ENCODE measurements around the gene C16orf74. TPM values are rescaled to one million over a fixed set of nuclear protein-coding genes. Genes with fewer than 3 reads are reported as not detected.

C16orf74 gene
- total RNA-seq, 4 donors from 2014 or later = 0.52 to 1.9 (median 0.94) TPM; not detected in 1

- no peak for ATAC-seq
- Histone ChIP-seq H3K9me3 (peaks cover 0 to 12% (median 0%) of the 10 kb centered on the region in 3 donors), H3K27me3 (no peaks in the 10 kb centered on the region), H3K27ac (no peak overlapping the region), H3K4me1 (peaks cover 0 to 7% (median 0%) of the 10 kb centered on the region in 3 donors), H3K4me3 (no peak overlapping the region), H3K36me3 (no peaks in the 10 kb centered on the region)
- TF ChIP-seq EP300 (IDR thresholded peaks at IDR 0.05) (no peak), CTCF (IDR thresholded peaks at IDR 0.05) (no peak), POLR2A (IDR thresholded peaks at IDR 0.05) (no peak), POLR2AphosphoS5 (IDR thresholded peaks at IDR 0.05) (no peak)
- 83 to 88% methylated on average over 1 to 2 of the region's 16 CpGs for WGBS, 2 donors (ENCODE audit: low coverage in 1 of 2)
Measured at GRCh38 chr16:85707528-85708095, 43.3 kb downstream of the C16orf74 start.

GRCh38 chr16:85706449-85707034 lies 44.4 kb downstream of the C16orf74 start:
- H3K9me3 ChIP-seq = peaks cover 0 to 6% (median 0%) of the 10 kb centered on the region in 3 donors
- H3K27me3 ChIP-seq = no peaks in the 10 kb centered on the region
- no peaks in the 10 kb centered on the region for H3K36me3 ChIP-seq
- no peak for TF ChIP-seq EP300 (IDR thresholded peaks at IDR 0.05)
- no peak for TF ChIP-seq CTCF (IDR thresholded peaks at IDR 0.05)
- TF ChIP-seq POLR2A (IDR thresholded peaks at IDR 0.05) = no peak
- no peak for TF ChIP-seq POLR2AphosphoS5 (IDR thresholded peaks at IDR 0.05)
- no peak overlapping the region for H3K4me3 ChIP-seq
- no peak for ATAC-seq
- peaks cover 0 to 7% (median 0%) of the 10 kb centered on the region in 3 donors for H3K4me1 ChIP-seq
- H3K27ac ChIP-seq = no peak overlapping the region
- WGBS, 2 donors (ENCODE audit: low coverage in 1 of 2) = 86 to 93% methylated on average over 2 to 7 of the region's 11 CpGs

GRCh38 chr16:85704900-85705846 lies 45.7 kb downstream of the C16orf74 start:
- no peaks in the 10 kb centered on the region for H3K36me3 ChIP-seq
- H3K4me1 ChIP-seq = peaks cover 0 to 7% (median 0%) of the 10 kb centered on the region in 3 donors
- H3K27me3 ChIP-seq = no peaks in the 10 kb centered on the region
- peaks cover 0 to 5% (median 0%) of the 10 kb centered on the region in 3 donors for H3K9me3 ChIP-seq
- TF ChIP-seq POLR2A (IDR thresholded peaks at IDR 0.05) = no peak
- TF ChIP-seq POLR2AphosphoS5 (IDR thresholded peaks at IDR 0.05) = no peak
- TF ChIP-seq EP300 (IDR thresholded peaks at IDR 0.05) = no peak
- no peak for TF ChIP-seq CTCF (IDR thresholded peaks at IDR 0.05)
- no peak overlapping the region for H3K4me3 ChIP-seq
- 87% methylated on average over 3 of the region's 20 CpGs; no CpG with 5 or more reads in 1 of the 2 donors for WGBS, 2 donors (ENCODE audit: low coverage in 1 of 2)
- ATAC-seq = no peak
- H3K27ac ChIP-seq = no peak overlapping the region

GRCh38 chr16:85704011-85704410 lies 46.9 kb downstream of the C16orf74 start:
- no peak overlapping the region for H3K4me3 ChIP-seq
- peaks cover 0 to 5% (median 0%) of the 10 kb centered on the region in 3 donors for H3K9me3 ChIP-seq
- no peak for TF ChIP-seq POLR2A (IDR thresholded peaks at IDR 0.05)
- TF ChIP-seq CTCF (IDR thresholded peaks at IDR 0.05) = no peak
- no peak for TF ChIP-seq EP300 (IDR thresholded peaks at IDR 0.05)
- TF ChIP-seq POLR2AphosphoS5 (IDR thresholded peaks at IDR 0.05) = no peak
- H3K36me3 ChIP-seq = no peaks in the 10 kb centered on the region
- 86 to 100% methylated on average over 2 to 10 of the region's 11 CpGs for WGBS, 2 donors (ENCODE audit: low coverage in 1 of 2)
- H3K27ac ChIP-seq = no peak overlapping the region
- no peaks in the 10 kb centered on the region for H3K4me1 ChIP-seq
- ATAC-seq = no peak
- H3K27me3 ChIP-seq = peaks cover 4% of the 10 kb centered on the region

Data from gastroesophageal sphincter (tissue), 4 donors.